ENCODE results near the gene CD3E. TPM values are rescaled to one million over a fixed set of nuclear protein-coding genes. Genes with fewer than 3 reads are reported as not detected.

CD3E gene
- total and polyA plus RNA-seq, 2 of the 8 experiments (the other 6 are each of a cell fraction or from before 2014, with no cell fraction given), result not detected

DNA sequence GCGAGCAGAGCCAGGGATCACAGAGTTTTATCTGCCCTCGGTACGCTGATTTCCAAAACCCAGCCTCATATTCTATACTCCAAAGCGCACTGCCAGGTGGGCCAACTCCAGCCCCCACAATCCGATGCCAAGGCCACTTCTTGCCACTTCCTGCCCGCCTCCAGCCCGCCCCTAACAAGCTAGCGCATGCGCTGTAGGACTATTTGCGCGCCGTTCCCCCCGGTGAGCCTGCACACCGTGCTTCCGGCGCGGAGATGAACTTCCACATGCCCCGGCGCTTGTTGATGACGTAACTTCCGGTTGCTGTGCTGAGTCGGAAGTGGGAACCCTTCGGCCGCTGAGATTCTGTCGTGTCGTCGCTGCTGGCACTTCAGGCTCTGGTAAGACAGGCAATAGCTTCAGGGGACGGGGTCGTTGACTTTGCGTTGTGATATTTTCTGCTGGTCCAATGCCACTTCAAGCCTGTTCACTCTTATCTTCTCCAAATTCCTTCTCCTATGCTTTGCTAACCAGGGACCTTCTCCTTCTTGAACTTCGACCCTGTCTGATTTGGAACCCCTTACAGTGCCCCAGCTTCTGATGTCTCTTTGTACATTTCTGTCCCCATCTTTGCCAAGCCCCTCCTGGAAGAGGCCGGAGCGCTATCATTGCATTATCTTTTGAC is 54.9 kb downstream of the CD3E start, which contains the start of gene UBE4A (continued):
- TF ChIP-seq, protein P1, sequence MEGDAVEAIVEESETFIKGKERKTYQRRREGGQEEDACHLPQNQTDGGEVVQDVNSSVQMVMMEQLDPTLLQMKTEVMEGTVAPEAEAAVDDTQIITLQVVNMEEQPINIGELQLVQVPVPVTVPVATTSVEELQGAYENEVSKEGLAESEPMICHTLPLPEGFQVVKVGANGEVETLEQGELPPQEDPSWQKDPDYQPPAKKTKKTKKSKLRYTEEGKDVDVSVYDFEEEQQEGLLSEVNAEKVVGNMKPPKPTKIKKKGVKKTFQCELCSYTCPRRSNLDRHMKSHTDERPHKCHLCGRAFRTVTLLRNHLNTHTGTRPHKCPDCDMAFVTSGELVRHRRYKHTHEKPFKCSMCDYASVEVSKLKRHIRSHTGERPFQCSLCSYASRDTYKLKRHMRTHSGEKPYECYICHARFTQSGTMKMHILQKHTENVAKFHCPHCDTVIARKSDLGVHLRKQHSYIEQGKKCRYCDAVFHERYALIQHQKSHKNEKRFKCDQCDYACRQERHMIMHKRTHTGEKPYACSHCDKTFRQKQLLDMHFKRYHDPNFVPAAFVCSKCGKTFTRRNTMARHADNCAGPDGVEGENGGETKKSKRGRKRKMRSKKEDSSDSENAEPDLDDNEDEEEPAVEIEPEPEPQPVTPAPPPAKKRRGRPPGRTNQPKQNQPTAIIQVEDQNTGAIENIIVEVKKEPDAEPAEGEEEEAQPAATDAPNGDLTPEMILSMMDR (IDR thresholded peaks at IDR 0.05; ENCODE audit: control extremely low read depth in 1 of 3, insufficient read depth in 1 of 3, low read depth in 1 of 3, low read length in 3 of 3), result 0 out of 4 replicates have a peak, but pooled peaks of 1 of the 3 experiments have one; percentile 1
- TF ChIP-seq HDAC6 (IDR thresholded peaks at IDR 0.05; ENCODE audit: low read depth, low read length) (no peak), GTF2F1 (IDR thresholded peaks at IDR 0.05; ENCODE audit: borderline replicate concordance, low read depth, low read length) (no peak), RNF2 (IDR thresholded peaks at IDR 0.05; ENCODE audit: borderline replicate concordance, low read depth, low read length, missing control alignments, poor library complexity, severe bottlenecking) (no peak), CREB1 (IDR thresholded peaks at IDR 0.05) (peak; percentile 99), CHD2 (IDR thresholded peaks at IDR 0.05; ENCODE audit: low read length) (no peak), KDM5A (IDR thresholded peaks at IDR 0.05; ENCODE audit: low read length) (peak; percentile 67), SRF (IDR thresholded peaks at IDR 0.05; ENCODE audit: low read depth, low read length) (peak; percentile 82), KDM4A (IDR thresholded peaks at IDR 0.05; ENCODE audit: low read depth, low read length, severe bottlenecking) (peak; percentile 96), FOSL1 (IDR thresholded peaks at IDR 0.05; ENCODE audit: insufficient read depth, low read depth, low read length) (no peak), GABPA (IDR thresholded peaks at IDR 0.05; ENCODE audit: borderline replicate concordance, insufficient read depth, low read length) (peak; percentile 98), SIX5 (IDR thresholded peaks at IDR 0.05; ENCODE audit: low read depth, low read length) (peak; percentile 16; the same call in 1 of the 2 replicates), BCL11A (IDR thresholded peaks at IDR 0.05; ENCODE audit: low read depth in 2 of 2, low read length in 2 of 2) (no peak), POU5F1 (IDR thresholded peaks at IDR 0.05; ENCODE audit: low read depth, low read length) (no peak)
- TF ChIP-seq, protein P2, sequence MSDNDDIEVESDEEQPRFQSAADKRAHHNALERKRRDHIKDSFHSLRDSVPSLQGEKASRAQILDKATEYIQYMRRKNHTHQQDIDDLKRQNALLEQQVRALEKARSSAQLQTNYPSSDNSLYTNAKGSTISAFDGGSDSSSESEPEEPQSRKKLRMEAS (IDR thresholded peaks at IDR 0.05), result peak; percentile 87

Data from H1 (cell line).